ENCODE measurements around the gene ZNF787.

- TF ChIP-seq CTCF (conservative IDR thresholded peaks at IDR 0.05; ENCODE audit: low read depth, low read length) (no peak), EZH2phosphoT487 (IDR thresholded peaks at IDR 0.05; ENCODE audit: borderline replicate concordance, low read length) (no peak)
Measured at GRCh38 chr19:56146904-56147303, 25.8 kb upstream of the ZNF787 start.

Data from PC-3 (cell line).